Bone marrow (tissue), 2 donors: Measurements from ENCODE around the gene CDK10.

Experiments
- DNase-seq, 2 donors: peaks; one replicate each; lab custom pipeline; 2025; lab: John Stamatoyannopoulos, UW

CDK10 gene

GRCh38 chr16:89733322-89733721 lies 46.8 kb downstream of the CDK10 start:
- DNase-seq, result no peak

- DNase-seq, result no peak
These were observed 47.3 kb downstream of the CDK10 start for GRCh38 chr16:89733792-89734191.

- DNase-seq, result no peak
These were observed 50.1 kb downstream of the CDK10 start for GRCh38 chr16:89736554-89736953.

GRCh38 chr16:89737341-89738071 lies 51.0 kb downstream of the CDK10 start:
- DNase-seq, result no peak

GRCh38 chr16:89738072-89738377 lies 51.5 kb downstream of the CDK10 start:
- DNase-seq, result no peak

- DNase-seq, result no peak
These were observed 52.2 kb downstream of the CDK10 start for GRCh38 chr16:89738538-89739317.

- DNase-seq, result no peak
These were observed 52.9 kb downstream of the CDK10 start for GRCh38 chr16:89739383-89739782.

GRCh38 chr16:89741342-89742014 lies 55.0 kb downstream of the CDK10 start:
- no peak for DNase-seq

- DNase-seq, result no peak
These were observed 56.5 kb downstream of the CDK10 start for GRCh38 chr16:89742948-89743347.

GRCh38 chr16:89744813-89745212 lies 58.3 kb downstream of the CDK10 start:
- no peak for DNase-seq
